Fibroblast of mammary gland (primary cell): ENCODE results near the gene PLXNB1.
A peak's percentile ranks its signal among the peaks of the same experiment; 100 is the strongest.

Experiments
- DNase-seq: peaks from one replicate; pipeline ENCODE4 v3.0.0-alpha.2; 2010; ENCODE audit warnings: low read depth
- H3K4me3 ChIP-seq: 2 replicates; pipeline ENCODE4 v1.5.1; 2011; ENCODE audit warnings: low read depth, mild to moderate bottlenecking, low read length, moderate library complexity; ENCODE audit not compliant: control insufficient read depth
- TF ChIP-seq, protein P1 (sequence below): conservative IDR thresholded peaks from 2 replicates; pipeline ENCODE4 v1.5.1; 2011; ENCODE audit warnings: low read depth, low read length, inconsistent platforms; ENCODE audit not compliant: control insufficient read depth, insufficient read depth

Gene PLXNB1

DNA sequence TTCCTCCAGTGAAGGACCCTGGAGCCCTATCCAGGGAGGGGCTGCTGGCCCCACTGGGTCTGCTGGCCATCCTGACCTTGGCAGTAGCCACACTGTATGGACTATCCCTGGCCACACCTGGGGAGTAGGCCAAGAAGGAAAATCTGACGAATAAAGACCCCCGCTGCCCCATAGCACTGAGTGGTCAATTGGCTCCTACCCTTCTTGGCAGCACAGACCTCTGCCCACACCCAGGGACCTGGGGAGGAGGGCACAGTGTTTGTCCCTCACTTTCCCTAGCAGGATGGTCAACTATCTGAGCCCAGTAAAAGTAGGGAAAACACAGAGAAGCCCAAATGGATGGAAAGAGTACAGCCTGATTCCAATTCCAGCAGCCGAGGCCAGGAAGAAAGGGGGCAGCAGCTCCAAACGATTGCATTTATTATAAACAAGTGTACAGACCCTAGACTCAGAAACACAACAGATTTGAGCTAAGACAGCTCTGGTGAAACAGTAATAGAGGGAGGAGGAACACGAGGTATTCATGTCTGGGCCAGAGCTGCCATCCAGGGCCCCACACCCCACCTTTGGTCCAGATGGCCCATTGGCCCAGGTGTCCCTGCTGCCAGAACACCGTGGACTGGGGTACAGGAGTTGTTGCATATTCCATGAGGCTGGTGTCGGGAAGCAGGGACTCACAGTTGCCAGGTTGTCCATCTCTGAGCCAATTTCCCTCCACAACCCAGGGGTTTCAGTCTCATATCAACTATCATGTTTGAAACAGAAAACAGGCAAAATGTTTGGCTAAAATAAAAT lies 37.8 kb upstream of the PLXNB1 start:
- H3K4me3 ChIP-seq, result peak overlapping the region; percentile 61
- DNase-seq, result no peak
- TF ChIP-seq, protein P1, sequence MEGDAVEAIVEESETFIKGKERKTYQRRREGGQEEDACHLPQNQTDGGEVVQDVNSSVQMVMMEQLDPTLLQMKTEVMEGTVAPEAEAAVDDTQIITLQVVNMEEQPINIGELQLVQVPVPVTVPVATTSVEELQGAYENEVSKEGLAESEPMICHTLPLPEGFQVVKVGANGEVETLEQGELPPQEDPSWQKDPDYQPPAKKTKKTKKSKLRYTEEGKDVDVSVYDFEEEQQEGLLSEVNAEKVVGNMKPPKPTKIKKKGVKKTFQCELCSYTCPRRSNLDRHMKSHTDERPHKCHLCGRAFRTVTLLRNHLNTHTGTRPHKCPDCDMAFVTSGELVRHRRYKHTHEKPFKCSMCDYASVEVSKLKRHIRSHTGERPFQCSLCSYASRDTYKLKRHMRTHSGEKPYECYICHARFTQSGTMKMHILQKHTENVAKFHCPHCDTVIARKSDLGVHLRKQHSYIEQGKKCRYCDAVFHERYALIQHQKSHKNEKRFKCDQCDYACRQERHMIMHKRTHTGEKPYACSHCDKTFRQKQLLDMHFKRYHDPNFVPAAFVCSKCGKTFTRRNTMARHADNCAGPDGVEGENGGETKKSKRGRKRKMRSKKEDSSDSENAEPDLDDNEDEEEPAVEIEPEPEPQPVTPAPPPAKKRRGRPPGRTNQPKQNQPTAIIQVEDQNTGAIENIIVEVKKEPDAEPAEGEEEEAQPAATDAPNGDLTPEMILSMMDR, result no peak

DNA sequence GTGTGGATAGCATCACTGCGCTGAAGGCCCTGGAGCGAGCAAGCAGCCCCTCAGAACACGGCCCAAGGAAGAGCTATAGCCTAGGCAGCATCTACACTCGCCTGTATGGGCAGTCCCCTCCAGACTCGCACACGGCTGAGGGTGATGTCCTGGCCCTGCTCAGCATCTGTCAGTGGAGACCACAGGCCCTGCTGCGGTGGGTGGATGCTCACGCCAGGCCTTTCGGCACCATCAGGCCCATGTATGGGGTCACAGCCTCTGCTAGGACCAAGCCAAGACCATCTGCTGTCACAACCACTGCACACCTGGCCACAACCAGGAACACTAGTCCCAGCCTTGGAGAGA lies 37.2 kb upstream of the PLXNB1 start:
- TF ChIP-seq, protein P1, result no peak
- H3K4me3 ChIP-seq, result peak overlapping the region; percentile 61
- DNase-seq, result no peak

DNA sequence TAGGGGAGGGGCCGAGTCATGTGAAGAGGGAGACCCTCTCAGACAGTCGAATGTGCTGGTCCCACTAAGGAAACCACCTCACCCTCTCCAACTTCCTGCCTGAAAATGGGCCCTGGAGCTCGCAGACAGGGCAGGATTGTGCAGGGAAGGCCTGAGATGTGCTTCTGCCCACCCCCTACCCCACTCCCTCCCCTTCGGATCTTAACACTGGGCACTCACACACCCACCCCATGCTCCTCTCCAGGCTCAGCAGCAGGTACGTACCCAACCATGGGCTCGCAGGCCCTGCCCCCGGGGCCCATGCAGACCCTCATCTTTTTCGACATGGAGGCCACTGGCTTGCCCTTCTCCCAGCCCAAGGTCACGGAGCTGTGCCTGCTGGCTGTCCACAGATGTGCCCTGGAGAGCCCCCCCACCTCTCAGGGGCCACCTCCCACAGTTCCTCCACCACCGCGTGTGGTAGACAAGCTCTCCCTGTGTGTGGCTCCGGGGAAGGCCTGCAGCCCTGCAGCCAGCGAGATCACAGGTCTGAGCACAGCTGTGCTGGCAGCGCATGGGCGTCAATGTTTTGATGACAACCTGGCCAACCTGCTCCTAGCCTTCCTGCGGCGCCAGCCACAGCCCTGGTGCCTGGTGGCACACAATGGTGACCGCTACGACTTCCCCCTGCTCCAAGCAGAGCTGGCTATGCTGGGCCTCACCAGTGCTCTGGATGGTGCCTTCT lies 36.7 kb upstream of the PLXNB1 start:
- TF ChIP-seq, protein P1, result no peak
- no peak for DNase-seq

DNA sequence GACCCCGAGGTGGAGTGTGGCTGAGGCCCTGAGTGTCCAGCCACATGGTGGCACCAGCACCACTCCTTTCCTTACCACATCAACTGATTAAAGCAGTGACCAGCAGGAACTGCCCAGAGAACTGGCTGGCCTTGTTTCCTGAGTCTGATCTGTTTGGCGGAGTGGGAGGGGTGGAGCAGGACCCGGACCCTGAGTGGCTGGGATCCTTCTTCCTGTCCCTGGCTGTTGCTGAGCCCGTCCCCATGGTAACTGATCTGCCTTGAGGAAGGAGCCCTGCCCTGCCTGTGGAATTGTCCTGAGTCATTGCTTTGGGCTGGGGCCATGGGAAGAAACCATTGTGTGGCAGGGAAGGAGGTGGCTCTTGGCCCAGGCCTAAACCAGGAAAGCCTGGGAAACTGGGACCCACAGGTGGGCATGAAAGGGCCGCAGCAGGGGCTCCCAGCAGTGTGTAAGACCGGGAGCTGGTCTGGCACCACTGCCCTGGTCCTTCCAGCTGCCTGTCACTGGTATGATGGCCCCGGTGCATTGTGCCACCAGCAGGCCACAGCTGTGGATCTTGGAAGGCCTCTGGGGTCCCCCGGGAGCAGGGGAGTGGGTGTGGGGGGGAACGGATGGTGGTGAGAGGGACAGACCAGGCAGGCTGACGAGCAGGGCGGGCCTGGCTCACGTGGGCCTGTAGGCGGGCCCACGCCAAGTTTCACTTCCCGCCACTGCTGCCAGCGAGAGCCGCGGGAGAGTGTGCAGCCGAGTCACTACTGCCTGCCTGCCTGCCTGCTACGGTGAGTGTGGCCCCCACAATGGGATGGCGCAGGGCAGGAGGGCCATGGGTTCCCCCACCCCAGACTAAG lies 35.9 kb upstream of the PLXNB1 start:
- H3K4me3 ChIP-seq, result peak overlapping the region; percentile 61
- peak; percentile 100 for DNase-seq
- TF ChIP-seq, protein P1, result peak; percentile 64

More for the DNA sequence above, 36.7 kb upstream of the PLXNB1 start:
- H3K4me3 ChIP-seq, result peak overlapping the region; percentile 61

DNA sequence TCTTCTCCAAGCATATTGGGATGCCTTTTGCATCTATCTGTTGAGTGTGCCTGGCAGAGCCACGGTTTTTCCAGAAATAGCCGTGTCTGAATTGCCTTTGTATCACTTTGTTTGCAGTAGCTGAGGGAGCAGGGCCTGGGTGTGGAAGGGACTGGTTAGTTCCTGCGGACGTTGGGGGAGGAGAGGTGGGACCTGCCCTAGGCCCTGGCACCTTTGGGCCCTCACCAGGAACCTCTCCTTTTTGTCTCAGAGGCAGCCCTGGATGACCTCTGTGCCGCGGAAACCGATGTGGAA lies 35.3 kb upstream of the PLXNB1 start:
- DNase-seq, result no peak
- no peak overlapping the region for H3K4me3 ChIP-seq
- TF ChIP-seq, protein P1, result no peak

DNA sequence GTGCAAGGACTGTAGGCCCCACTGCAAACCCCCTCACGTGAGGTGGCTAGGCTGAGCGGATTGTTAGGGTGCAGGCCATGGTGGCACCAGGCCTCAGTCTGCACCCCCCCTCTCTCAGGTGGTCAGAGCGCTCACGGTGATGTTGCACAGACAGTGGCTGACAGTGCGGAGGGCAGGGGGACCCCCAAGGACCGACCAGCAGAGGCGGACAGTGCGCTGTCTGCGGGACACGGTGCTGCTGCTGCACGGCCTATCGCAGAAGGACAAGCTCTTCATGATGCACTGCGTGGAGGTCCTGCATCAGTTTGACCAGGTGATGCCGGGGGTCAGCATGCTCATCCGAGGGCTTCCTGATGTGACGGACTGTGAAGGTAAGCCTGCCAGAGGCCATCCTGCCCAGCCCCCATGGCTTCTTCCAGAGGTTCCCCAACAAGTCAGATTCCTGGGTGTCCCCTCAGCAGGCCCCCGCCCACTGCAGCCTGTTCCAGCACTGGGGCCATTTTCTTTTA lies 34.9 kb upstream of the PLXNB1 start:
- no peak for DNase-seq
- TF ChIP-seq, protein P1, result no peak
- H3K4me3 ChIP-seq, result no peak overlapping the region
